ENCODE measurements around the gene CREBRF. TPM values are rescaled to one million over a fixed set of nuclear protein-coding genes. Genes with fewer than 3 reads are reported as not detected.
"Not testable (repeated sequence)": the region's sequence is repeated elsewhere in the genome, so short reads cannot be mapped to it uniquely, and the experiment has no call there.

Gene CREBRF
- total RNA-seq, 2 donors from 2014 or later = 9.8 to 16.5 TPM

- no peaks in the 10 kb centered on the region for H3K36me3 Mint-ChIP-seq
- no peak overlapping the region for H3K4me3 Mint-ChIP-seq
- no peak for DNase-seq (ENCODE audit: low spot score)
- H3K4me1 Mint-ChIP-seq (ENCODE audit: low read depth in 2 of 2) = peaks cover 15 to 25% of the 10 kb centered on the region in 2 donors
- ATAC-seq = no peak
- no peaks in the 10 kb centered on the region for H3K9me3 Mint-ChIP-seq
- H3K27ac Mint-ChIP-seq = no peak overlapping the region
- no peaks in the 10 kb centered on the region for H3K27me3 Mint-ChIP-seq
Measured at GRCh38 chr5:173075970-173076369, 19.8 kb downstream of the CREBRF start.

DNA sequence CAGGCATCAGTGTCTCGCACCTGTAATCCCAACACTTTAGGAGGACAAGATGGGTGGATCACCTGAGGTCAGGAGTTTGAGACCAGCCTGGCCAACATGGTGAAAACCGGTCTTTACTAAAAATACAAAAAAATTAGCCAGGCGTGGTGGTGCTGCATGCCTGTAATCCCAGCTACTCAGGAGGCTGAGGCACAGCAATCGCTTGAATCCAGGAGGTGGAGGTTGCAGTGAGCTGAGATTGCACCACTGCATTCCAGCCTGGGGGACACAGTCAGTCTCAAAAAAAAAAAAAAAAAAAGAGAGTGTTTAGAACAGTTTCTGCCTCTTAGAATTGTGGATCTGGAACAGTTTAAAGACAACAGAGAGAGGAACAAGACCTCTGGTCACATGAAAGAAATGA is 20.3 kb downstream of the CREBRF start:
- not testable (repeated sequence) for H3K27ac Mint-ChIP-seq, H3K9me3 Mint-ChIP-seq, H3K4me3 Mint-ChIP-seq

DNA sequence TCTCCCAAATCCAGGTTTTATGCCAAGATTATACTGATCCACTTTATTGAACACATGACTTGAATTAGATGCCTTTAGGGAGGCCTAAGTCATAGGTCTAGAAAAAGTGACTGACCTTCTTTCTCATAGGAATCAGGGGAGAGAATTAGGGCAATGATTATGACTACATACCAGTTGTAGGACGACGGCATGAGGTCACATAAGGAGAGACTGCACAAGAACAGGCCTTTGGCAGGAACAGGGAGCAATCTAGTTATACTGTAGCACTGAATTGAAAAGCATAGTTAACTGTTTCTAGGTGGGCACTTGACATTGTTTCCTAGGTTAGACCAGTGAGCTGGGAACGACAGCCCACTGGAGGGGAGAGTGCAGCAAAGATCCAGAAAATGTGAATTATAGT is 22.7 kb downstream of the CREBRF start:
- no peaks in the 10 kb centered on the region for H3K27me3 Mint-ChIP-seq
- H3K36me3 Mint-ChIP-seq = no peaks in the 10 kb centered on the region
- H3K27ac Mint-ChIP-seq = no peak overlapping the region
- H3K9me3 Mint-ChIP-seq = no peaks in the 10 kb centered on the region
- H3K4me3 Mint-ChIP-seq = no peak overlapping the region
- no peak for ATAC-seq
- peaks cover 12 to 17% of the 10 kb centered on the region in 2 donors for H3K4me1 Mint-ChIP-seq (ENCODE audit: low read depth in 2 of 2)
- DNase-seq (ENCODE audit: low spot score) = no peak

More for the DNA sequence above, 20.3 kb downstream of the CREBRF start:
- ATAC-seq; H3K27me3 Mint-ChIP-seq; DNase-seq (ENCODE audit: low spot score); H3K36me3 Mint-ChIP-seq: not testable (repeated sequence)
- H3K4me1 Mint-ChIP-seq (ENCODE audit: low read depth in 2 of 2) = peaks cover 16 to 23% of the 10 kb centered on the region in 2 donors

DNA sequence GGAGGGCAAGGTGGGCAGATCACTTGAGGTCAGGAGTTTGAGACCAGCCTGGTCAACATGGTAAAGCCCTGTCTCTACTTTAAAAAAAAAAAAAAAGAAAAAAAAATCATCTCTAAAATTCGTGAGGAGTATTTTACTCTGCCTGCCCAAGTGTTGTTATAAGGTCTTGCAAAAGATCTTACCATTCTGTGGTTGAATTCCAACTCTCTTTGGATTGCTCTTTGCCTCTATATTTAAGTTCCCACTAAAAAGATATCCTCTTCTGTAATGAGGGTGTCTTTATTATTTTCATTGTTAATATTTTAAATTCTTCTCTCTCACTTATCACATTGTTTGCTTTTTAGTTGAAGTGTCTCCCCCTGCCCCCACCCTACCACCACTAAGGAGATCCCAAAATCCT is 33.4 kb downstream of the CREBRF start:
- ATAC-seq (no peak), DNase-seq (ENCODE audit: low spot score) (no peak)
- Mint-ChIP-seq H3K36me3 (no peaks in the 10 kb centered on the region), H3K4me1 (ENCODE audit: low read depth in 2 of 2) (peaks cover 8 to 15% of the 10 kb centered on the region in 2 donors), H3K27ac (no peak overlapping the region), H3K9me3 (no peaks in the 10 kb centered on the region), H3K4me3 (no peak overlapping the region), H3K27me3 (no peaks in the 10 kb centered on the region)

GRCh38 chr5:173090639-173091038 is 34.5 kb downstream of the CREBRF start:
- no peaks in the 10 kb centered on the region for H3K27me3 Mint-ChIP-seq
- DNase-seq (ENCODE audit: low spot score) (no peak), ATAC-seq (no peak)
- H3K9me3 Mint-ChIP-seq = no peaks in the 10 kb centered on the region
- no peak overlapping the region for H3K4me3 Mint-ChIP-seq
- H3K27ac Mint-ChIP-seq = no peak overlapping the region
- peaks cover 8 to 15% of the 10 kb centered on the region in 2 donors for H3K4me1 Mint-ChIP-seq (ENCODE audit: low read depth in 2 of 2)
- no peaks in the 10 kb centered on the region for H3K36me3 Mint-ChIP-seq

DNA sequence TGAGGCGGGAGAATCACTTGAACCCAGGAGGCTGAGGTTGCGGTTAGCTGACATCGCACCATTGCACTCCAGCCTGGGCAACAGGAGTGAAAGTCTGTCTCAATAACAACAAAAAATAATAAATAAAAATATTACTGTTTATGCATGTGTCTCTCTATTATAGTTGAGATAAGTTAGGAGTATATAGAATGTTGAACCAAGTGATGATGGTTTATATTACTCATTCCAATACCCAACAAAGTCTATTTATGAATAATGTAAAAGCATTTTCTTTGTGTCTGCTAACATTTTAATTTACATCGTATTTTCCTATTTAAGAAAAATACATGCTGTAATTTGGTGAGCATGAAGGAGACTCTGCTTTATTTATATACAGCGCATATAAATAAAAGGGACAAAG is 35.8 kb downstream of the CREBRF start:
- H3K36me3 Mint-ChIP-seq = no peaks in the 10 kb centered on the region
- peaks cover 12 to 15% of the 10 kb centered on the region in 2 donors for H3K4me1 Mint-ChIP-seq (ENCODE audit: low read depth in 2 of 2)
- no peak for ATAC-seq
- H3K9me3 Mint-ChIP-seq = no peaks in the 10 kb centered on the region
- no peaks in the 10 kb centered on the region for H3K27me3 Mint-ChIP-seq
- H3K27ac Mint-ChIP-seq = no peak overlapping the region
- no peak overlapping the region for H3K4me3 Mint-ChIP-seq
- no peak for DNase-seq (ENCODE audit: low spot score)

DNA sequence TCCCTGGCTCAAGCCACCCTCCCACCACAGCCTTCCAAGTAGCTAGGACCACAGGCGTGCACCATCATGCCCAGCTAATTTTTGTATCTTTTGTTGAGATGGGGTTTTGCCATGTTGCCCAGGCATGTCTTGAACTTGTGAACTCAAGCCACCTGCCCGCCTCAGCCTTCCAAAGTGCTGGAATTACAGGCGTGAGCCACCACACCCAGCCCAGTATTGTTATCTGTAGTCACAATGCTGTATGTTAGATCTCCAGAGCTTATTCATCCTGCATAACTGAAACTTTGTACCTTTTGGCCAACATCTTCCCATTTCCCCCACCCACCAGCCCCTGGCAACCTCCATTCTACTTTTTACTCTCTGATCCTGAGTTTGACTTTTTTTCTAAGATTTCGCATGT is 37.5 kb downstream of the CREBRF start:
- no peaks in the 10 kb centered on the region for H3K27me3 Mint-ChIP-seq
- ATAC-seq (no peak), DNase-seq (ENCODE audit: low spot score) (no peak)
- H3K9me3 Mint-ChIP-seq = no peaks in the 10 kb centered on the region
- peaks cover 13 to 20% of the 10 kb centered on the region in 2 donors for H3K4me1 Mint-ChIP-seq (ENCODE audit: low read depth in 2 of 2)
- H3K4me3 Mint-ChIP-seq = no peak overlapping the region
- no peaks in the 10 kb centered on the region for H3K36me3 Mint-ChIP-seq
- H3K27ac Mint-ChIP-seq = no peak overlapping the region

GRCh38 chr5:173094012-173094661 is 38.0 kb downstream of the CREBRF start:
- Mint-ChIP-seq H3K27me3 (no peaks in the 10 kb centered on the region), H3K36me3 (no peaks in the 10 kb centered on the region), H3K27ac (no peak overlapping the region), H3K9me3 (no peaks in the 10 kb centered on the region), H3K4me1 (ENCODE audit: low read depth in 2 of 2) (peaks cover 15 to 23% of the 10 kb centered on the region in 2 donors), H3K4me3 (no peak overlapping the region)
- DNase-seq (ENCODE audit: low spot score) (no peak), ATAC-seq (no peak)

GRCh38 chr5:173098787-173099186 is 42.6 kb downstream of the CREBRF start:
- Mint-ChIP-seq H3K27ac (peak overlapping the region in 1 of 2 donors; percentile 52), H3K4me3 (no peak overlapping the region), H3K36me3 (peaks cover 13% of the 10 kb centered on the region), H3K27me3 (no peaks in the 10 kb centered on the region), H3K4me1 (ENCODE audit: low read depth in 2 of 2) (peaks cover 15 to 23% of the 10 kb centered on the region in 2 donors), H3K9me3 (peaks cover 4% of the 10 kb centered on the region)
- no peak for DNase-seq (ENCODE audit: low spot score)
- no peak for ATAC-seq

- ATAC-seq = no peak
- Mint-ChIP-seq H3K4me3 (no peak overlapping the region), H3K4me1 (ENCODE audit: low read depth in 2 of 2) (peaks cover 12 to 29% of the 10 kb centered on the region in 2 donors), H3K36me3 (peaks cover 13% of the 10 kb centered on the region), H3K27me3 (no peaks in the 10 kb centered on the region), H3K27ac (peak overlapping the region in 1 of 2 donors; percentile 52), H3K9me3 (peaks cover 4% of the 10 kb centered on the region)
- no peak for DNase-seq (ENCODE audit: low spot score)
Measured at GRCh38 chr5:173099461-173099860, 43.3 kb downstream of the CREBRF start.

DNA sequence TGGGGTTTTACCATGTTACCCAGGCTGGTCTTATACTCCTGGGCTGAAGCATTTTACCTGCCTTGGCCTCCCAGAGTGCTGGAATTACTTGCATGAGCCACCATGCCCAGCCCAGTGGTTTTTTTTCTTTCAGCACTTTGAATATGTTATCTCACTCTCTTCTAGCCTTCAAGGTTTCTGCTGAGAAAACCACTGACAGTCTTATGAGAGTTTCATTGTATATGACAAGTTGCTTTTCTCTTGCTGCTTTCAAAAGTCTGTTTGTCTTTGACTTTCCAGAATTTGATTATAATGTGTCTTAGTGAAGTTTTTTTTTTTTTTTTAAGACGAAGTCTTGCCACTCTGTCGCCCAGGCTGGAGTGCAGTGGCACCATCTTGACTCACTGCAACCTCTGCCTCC is 45.1 kb downstream of the CREBRF start:
- H3K4me3 Mint-ChIP-seq = no peak overlapping the region
- H3K36me3 Mint-ChIP-seq = peaks cover 13% of the 10 kb centered on the region
- H3K9me3 Mint-ChIP-seq = peaks cover 4% of the 10 kb centered on the region
- H3K27me3 Mint-ChIP-seq = no peaks in the 10 kb centered on the region
- no peak overlapping the region for H3K27ac Mint-ChIP-seq
- peaks cover 12 to 31% of the 10 kb centered on the region in 2 donors for H3K4me1 Mint-ChIP-seq (ENCODE audit: low read depth in 2 of 2)
- DNase-seq (ENCODE audit: low spot score) (no peak), ATAC-seq (no peak)

GRCh38 chr5:173103411-173103810 is 47.3 kb downstream of the CREBRF start:
- no peak for DNase-seq (ENCODE audit: low spot score)
- Mint-ChIP-seq H3K4me3 (no peak overlapping the region), H3K27ac (peak overlapping the region in 1 of 2 donors; percentile 45), H3K9me3 (peaks cover 4% of the 10 kb centered on the region), H3K36me3 (peaks cover 13% of the 10 kb centered on the region), H3K4me1 (ENCODE audit: low read depth in 2 of 2) (peaks cover 8 to 27% of the 10 kb centered on the region in 2 donors), H3K27me3 (no peaks in the 10 kb centered on the region)
- no peak for ATAC-seq

DNA sequence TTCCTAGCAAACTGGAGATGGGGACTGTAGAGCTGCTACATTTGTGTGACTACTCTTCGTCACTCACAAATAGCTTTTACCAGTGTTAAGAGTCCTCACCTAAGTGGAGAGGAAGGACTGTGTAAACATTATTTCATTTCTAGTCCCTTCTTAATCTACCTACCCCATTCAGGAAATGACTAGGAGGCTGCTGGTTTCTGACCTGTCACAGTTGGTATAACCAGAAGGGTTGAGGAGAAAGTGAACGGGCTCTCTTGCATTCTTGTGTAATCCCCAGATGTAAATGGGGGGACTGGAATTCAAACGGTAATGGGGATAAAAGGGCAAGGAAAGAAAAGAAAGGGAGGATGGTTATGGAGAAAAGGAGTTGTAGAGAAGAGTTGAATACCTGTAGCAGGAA is 52.8 kb downstream of the CREBRF start:
- ATAC-seq (peak in 1 of 2 donors; percentile 36), DNase-seq (ENCODE audit: low spot score) (no peak)
- Mint-ChIP-seq H3K4me1 (ENCODE audit: low read depth in 2 of 2) (peaks cover 4 to 13% of the 10 kb centered on the region in 2 donors), H3K36me3 (peaks cover 5% of the 10 kb centered on the region), H3K27me3 (no peaks in the 10 kb centered on the region), H3K27ac (no peak overlapping the region), H3K9me3 (no peaks in the 10 kb centered on the region), H3K4me3 (no peak overlapping the region)

DNA sequence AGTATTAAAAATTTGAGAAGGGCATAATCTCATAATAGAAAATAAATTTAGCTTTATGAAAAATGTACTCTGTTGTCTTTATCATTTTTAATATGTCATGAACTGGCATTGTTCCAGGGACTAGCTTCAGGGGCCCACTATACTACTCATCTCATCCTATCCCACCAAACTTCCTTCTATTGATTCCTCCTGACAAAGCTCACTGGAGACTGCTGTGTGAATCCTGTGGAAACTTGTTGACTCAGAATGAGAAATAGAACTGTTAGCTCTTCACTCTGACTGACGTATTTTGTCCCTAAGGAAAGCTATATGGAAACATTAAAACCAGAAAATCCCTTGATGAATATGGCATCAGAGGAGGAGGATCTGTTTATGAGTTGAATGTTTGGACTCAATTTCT is 58.4 kb downstream of the CREBRF start:
- ATAC-seq (no peak), DNase-seq (ENCODE audit: low spot score) (no peak)
- Mint-ChIP-seq H3K9me3 (no peaks in the 10 kb centered on the region), H3K36me3 (peaks cover 4% of the 10 kb centered on the region), H3K4me1 (ENCODE audit: low read depth in 2 of 2) (no peaks in the 10 kb centered on the region), H3K4me3 (no peak overlapping the region), H3K27ac (no peak overlapping the region), H3K27me3 (no peaks in the 10 kb centered on the region)

- H3K27me3 Mint-ChIP-seq = no peaks in the 10 kb centered on the region
- H3K36me3 Mint-ChIP-seq = peaks cover 6% of the 10 kb centered on the region
- no peak overlapping the region for H3K27ac Mint-ChIP-seq
- DNase-seq (ENCODE audit: low spot score) = no peak
- no peak for ATAC-seq
- no peak overlapping the region for H3K4me3 Mint-ChIP-seq
- no peaks in the 10 kb centered on the region for H3K9me3 Mint-ChIP-seq
- peaks cover 0 to 2% of the 10 kb centered on the region in 2 donors for H3K4me1 Mint-ChIP-seq (ENCODE audit: low read depth in 2 of 2)
Measured at GRCh38 chr5:173119719-173120118, 63.6 kb downstream of the CREBRF start.
